PC-9 (cell line): Measurements from ENCODE around the gene ADIPOR1. TPM values are rescaled to one million over a fixed set of nuclear protein-coding genes. Genes with fewer than 3 reads are reported as not detected.
"Not testable (repeated sequence)": the region's sequence is repeated elsewhere in the genome, so short reads cannot be mapped to it uniquely, and the experiment has no call there.

Experiments
- BruUV-seq: library from RNA; stranded (reverse); fragments of 400-500 nt; replicated peaks from 2 replicates; lab custom pipeline; 2021; lab: Mats Ljungman, UMichigan
- CTCF ChIA-PET: fragments of 300-600 bp; sonication (Branson Sonifier 250); formaldehyde crosslinking; loops from one replicate; lab custom pipeline; 2022; ENCODE audit warnings: antibody characterized with exemption; lab: Charles Lee
- POLR2A ChIA-PET: fragments of 300-600 bp; sonication (Branson Sonifier 250); formaldehyde crosslinking; loops from one replicate; lab custom pipeline; 2022; ENCODE audit warnings: antibody characterized with exemption; ENCODE audit not compliant: unreplicated experiment; lab: Charles Lee
- DNase-seq, 2 experiments: peaks; one replicate each; pipeline versions ENCODE4 v3.0.0 to v3.0.0-alpha.2; 2015 to 2022; ENCODE audit warnings: mixed read lengths in 1 of 2
- H2AFZ ChIP-seq: fragments of 200-600 bp; sonication (generic); 2 replicates; pipeline ENCODE4 v1.8.1; 2017; ENCODE audit warnings: antibody characterized with exemption
- H3F3A ChIP-seq: fragments of 200-600 bp; sonication (generic); 2 replicates; pipeline ENCODE4 v1.8.1; 2017; ENCODE audit warnings: antibody characterized with exemption, mild to moderate bottlenecking, low read depth; ENCODE audit not compliant: insufficient read depth
- H3K27ac ChIP-seq: fragments of 200-600 bp; sonication (generic); 2 replicates; pipeline ENCODE4 v1.6.1; 2016; ENCODE audit warnings: mixed run types
- H3K27me3 ChIP-seq: fragments of 200-600 bp; sonication (generic); 2 replicates; pipeline ENCODE4 v1.6.1; 2016; ENCODE audit warnings: low read depth, mixed run types; ENCODE audit not compliant: insufficient read depth
- H3K36me3 ChIP-seq: fragments of 200-600 bp; sonication (generic); 2 replicates; pipeline ENCODE4 v1.6.1; 2016; ENCODE audit warnings: low read depth, mixed run types
- H3K4me1 ChIP-seq: fragments of 200-600 bp; sonication (generic); replicated peaks from 2 replicates; pipeline ENCODE4 v1.6.1; 2016; ENCODE audit warnings: mixed run types; ENCODE audit not compliant: insufficient read depth
- H3K4me2 ChIP-seq: fragments of 200-600 bp; sonication (generic); 2 replicates; pipeline ENCODE4 v1.6.1; 2017; ENCODE audit warnings: mixed run types
- H3K4me3 ChIP-seq: fragments of 200-600 bp; sonication (generic); 2 replicates; pipeline ENCODE4 v1.6.1; 2016; ENCODE audit warnings: mixed run types
- H3K79me2 ChIP-seq: fragments of 200-600 bp; sonication (generic); 2 replicates; pipeline ENCODE4 v1.6.1; 2017; ENCODE audit warnings: low read depth, mixed run types
- H3K9me2 ChIP-seq: fragments of 200-600 bp; sonication (generic); 2 replicates; pipeline ENCODE4 v1.8.1; 2017; ENCODE audit warnings: mild to moderate bottlenecking; ENCODE audit not compliant: insufficient read depth
- H3K9me3 ChIP-seq: fragments of 200-600 bp; sonication (generic); 2 replicates; pipeline ENCODE4 v1.8.1; 2016; ENCODE audit warnings: low read depth; ENCODE audit not compliant: insufficient read depth
- H4K20me1 ChIP-seq: fragments of 200-600 bp; sonication (generic); 2 replicates; pipeline ENCODE4 v1.8.1; 2017; ENCODE audit not compliant: insufficient read depth
- EZH2 ChIP-seq: fragments of 200-600 bp; sonication (generic); IDR thresholded peaks from 2 replicates; pipeline ENCODE4 v1.8.0; 2017; ENCODE audit warnings: antibody characterized with exemption, low read depth
- intact Hi-C: fragments of 100-400 bp; cut with micrococcal nuclease; formaldehyde crosslinking; loops from one replicate; pipeline ENCODE4 v1.10.0; 2022; ENCODE audit not compliant: unreplicated experiment
- total RNA-seq: library from RNA; stranded (reverse); gene quantifications from 2 replicates; pipeline ENCODE4 v1.2.3, GENCODE V29; 2021
- TF ChIP-seq, protein P1 (sequence below): fragments of 200-600 bp; sonication (generic); conservative IDR thresholded peaks from 2 replicates; pipeline ENCODE4 v1.6.1; 2017; ENCODE audit warnings: mixed run types, antibody characterized with exemption, mild to moderate bottlenecking, moderate library complexity

The ADIPOR1 gene
- total RNA-seq, 1 experiment from 2014 or later, result 102 TPM

DNA sequence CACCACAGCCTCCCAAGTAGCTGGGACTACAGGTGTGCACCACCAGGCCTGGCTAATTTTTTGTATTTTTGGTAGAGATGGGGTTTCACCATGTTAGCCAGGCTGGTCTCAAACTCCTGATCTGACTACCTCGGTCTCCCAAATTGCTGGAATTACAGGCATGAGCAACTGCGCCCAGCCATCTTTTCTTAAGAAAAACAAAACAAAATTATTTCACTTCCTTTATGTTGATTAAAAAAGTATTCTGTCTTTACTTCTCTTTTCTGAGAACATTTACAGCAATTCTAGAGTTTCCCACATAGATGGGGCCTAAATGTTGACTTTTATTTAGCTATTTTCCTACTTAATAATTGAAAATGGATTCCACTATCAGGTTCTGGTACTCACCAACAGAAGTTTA is 31.8 kb upstream of the ADIPOR1 start:
- Histone ChIP-seq H3K9me3 (no peaks in the 10 kb centered on the region), H3K27ac (no peak overlapping the region), H3F3A (no peaks in the 10 kb centered on the region), H3K27me3 (peaks cover 7% of the 10 kb centered on the region; the same call in 1 of the 2 replicates), H3K9me2 (no peaks in the 10 kb centered on the region), H4K20me1 (no peaks in the 10 kb centered on the region), H3K4me3 (no peak overlapping the region), H2AFZ (no peak overlapping the region), H3K4me1 (peaks cover 6% of the 10 kb centered on the region), H3K36me3 (no peaks in the 10 kb centered on the region), H3K79me2 (no peaks in the 10 kb centered on the region), H3K4me2 (no peak overlapping the region)
- DNase-seq, result no peak
- intact Hi-C loops, result loop anchor here (10.0 kb wide), 1 partner anchor 235 kb away; no protein-coding TSS in a partner anchor
- TF ChIP-seq, protein P1, sequence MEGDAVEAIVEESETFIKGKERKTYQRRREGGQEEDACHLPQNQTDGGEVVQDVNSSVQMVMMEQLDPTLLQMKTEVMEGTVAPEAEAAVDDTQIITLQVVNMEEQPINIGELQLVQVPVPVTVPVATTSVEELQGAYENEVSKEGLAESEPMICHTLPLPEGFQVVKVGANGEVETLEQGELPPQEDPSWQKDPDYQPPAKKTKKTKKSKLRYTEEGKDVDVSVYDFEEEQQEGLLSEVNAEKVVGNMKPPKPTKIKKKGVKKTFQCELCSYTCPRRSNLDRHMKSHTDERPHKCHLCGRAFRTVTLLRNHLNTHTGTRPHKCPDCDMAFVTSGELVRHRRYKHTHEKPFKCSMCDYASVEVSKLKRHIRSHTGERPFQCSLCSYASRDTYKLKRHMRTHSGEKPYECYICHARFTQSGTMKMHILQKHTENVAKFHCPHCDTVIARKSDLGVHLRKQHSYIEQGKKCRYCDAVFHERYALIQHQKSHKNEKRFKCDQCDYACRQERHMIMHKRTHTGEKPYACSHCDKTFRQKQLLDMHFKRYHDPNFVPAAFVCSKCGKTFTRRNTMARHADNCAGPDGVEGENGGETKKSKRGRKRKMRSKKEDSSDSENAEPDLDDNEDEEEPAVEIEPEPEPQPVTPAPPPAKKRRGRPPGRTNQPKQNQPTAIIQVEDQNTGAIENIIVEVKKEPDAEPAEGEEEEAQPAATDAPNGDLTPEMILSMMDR, result no peak
- no peak for TF ChIP-seq EZH2
- no TSS peak for BruUV-seq
- POLR2A ChIA-PET, result no interaction called here
- CTCF ChIA-PET, result interaction anchor here (0.6 kb wide), 1 partner anchor 37 kb away, joined by 4 read pairs; no protein-coding TSS in a partner anchor

DNA sequence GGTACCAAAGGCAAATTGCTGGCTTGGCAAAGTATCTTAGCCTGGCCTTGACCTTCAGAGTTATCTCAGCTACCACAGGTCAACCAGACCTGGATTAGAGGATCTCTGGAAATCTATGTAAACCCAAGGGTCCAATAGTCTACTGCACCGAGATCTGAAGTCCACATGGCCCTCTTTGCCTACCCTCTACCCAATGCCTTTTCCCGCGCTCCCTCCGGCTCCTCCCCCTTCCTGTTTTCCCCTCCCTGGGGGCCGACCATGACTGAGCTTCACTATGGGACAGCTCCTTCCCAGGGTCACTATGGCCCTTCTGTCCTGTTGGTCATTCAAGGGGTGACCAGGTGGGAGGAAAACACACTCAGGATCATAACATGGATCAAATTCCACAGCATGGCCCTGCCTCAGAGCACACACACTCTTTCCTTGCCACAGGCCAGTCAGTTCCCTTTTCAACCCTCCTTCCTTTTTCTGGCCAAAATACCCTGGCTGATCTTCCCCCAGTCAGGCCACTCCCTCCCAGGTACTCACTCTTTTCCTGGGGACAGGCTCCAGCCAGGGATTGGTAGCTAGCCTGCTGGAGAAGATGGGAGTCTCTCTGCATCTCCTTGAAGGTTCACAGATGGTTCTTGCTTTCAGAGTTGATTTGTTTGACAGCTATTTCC is 29.9 kb upstream of the ADIPOR1 start:
- no peaks in the 10 kb centered on the region for H3K9me2 ChIP-seq
- no peak for DNase-seq
- no peaks in the 10 kb centered on the region for H4K20me1 ChIP-seq
- no peak overlapping the region for H3K27ac ChIP-seq
- TF ChIP-seq, protein P1, result no peak
- no peak for TF ChIP-seq EZH2
- no peak overlapping the region for H3K4me3 ChIP-seq
- H3K4me2 ChIP-seq, result no peak overlapping the region
- H2AFZ ChIP-seq, result no peak overlapping the region
- peaks cover under 1% of the 10 kb centered on the region; the same call in 1 of the 2 replicates for H3F3A ChIP-seq
- POLR2A ChIA-PET, result no interaction called here
- no peaks in the 10 kb centered on the region for H3K9me3 ChIP-seq
- CTCF ChIA-PET, result no interaction called here
- peaks cover 3% of the 10 kb centered on the region; the same call in 1 of the 2 replicates for H3K4me1 ChIP-seq
- intact Hi-C loops, result no loop called here
- no peaks in the 10 kb centered on the region for H3K79me2 ChIP-seq
- no TSS peak for BruUV-seq
- no peaks in the 10 kb centered on the region for H3K36me3 ChIP-seq
- H3K27me3 ChIP-seq, result peaks cover 7% of the 10 kb centered on the region; the same call in 1 of the 2 replicates

DNA sequence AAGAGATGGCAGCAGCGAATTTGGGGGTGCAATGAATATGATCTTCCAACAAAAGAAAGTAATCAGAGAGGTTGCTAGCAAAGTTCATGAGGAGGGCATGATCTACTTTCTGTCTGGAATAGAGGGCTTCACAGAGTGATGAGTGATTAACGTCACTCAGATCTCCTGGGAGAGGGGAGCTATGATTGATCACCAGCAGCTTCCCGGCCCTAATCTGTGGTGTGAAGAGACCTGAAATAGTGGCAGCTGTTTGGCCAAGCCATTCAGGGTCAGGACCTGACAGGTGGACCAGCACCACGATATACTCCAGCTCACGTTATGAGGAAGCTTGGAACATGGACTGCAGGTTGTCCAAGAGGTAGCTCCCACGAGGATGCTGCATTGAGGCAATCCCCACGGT is 29.1 kb upstream of the ADIPOR1 start:
- intact Hi-C loops, result no loop called here
- ChIA-PET POLR2A (no interaction called here), CTCF (no interaction called here)
- H4K20me1 ChIP-seq, result no peaks in the 10 kb centered on the region
- H3K4me3 ChIP-seq, result no peak overlapping the region
- peaks cover 4% of the 10 kb centered on the region; the same call in 1 of the 2 replicates for H3F3A ChIP-seq
- no peak overlapping the region for H3K27ac ChIP-seq
- H3K79me2 ChIP-seq, result no peaks in the 10 kb centered on the region
- H3K27me3 ChIP-seq, result peaks cover 7% of the 10 kb centered on the region; the same call in 1 of the 2 replicates
- BruUV-seq, result no TSS peak
- TF ChIP-seq EZH2, result no peak
- TF ChIP-seq, protein P1, result no peak
- H3K4me1 ChIP-seq, result peaks cover 6% of the 10 kb centered on the region; the same call in 1 of the 2 replicates
- no peaks in the 10 kb centered on the region for H3K36me3 ChIP-seq
- no peak overlapping the region for H3K4me2 ChIP-seq
- no peak overlapping the region for H2AFZ ChIP-seq
- no peaks in the 10 kb centered on the region for H3K9me3 ChIP-seq
- DNase-seq, result no peak
- H3K9me2 ChIP-seq, result no peaks in the 10 kb centered on the region

DNA sequence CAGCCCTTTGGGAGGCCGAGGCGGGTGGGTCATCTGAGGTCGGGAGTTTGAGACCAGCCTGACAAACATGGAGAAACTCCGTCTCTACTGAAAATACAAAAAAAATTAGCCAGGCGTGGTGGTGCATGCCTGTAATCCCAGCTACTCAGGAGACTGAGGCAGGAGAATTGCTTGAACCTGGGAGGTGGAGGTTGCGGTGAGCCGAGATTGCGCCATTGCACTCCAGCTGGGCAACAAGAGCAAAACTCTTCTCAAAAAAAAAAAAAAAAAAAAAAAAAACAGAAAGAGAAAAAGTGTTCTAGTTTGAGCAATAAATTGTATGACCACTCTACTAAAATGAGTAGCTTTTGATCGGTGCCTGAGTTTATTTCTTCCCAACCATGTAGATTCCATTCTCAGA is 28.0 kb upstream of the ADIPOR1 start:
- H3F3A ChIP-seq, H3K9me3 ChIP-seq, intact Hi-C loops, H3K4me2 ChIP-seq, H3K4me1 ChIP-seq, H2AFZ ChIP-seq, H4K20me1 ChIP-seq, H3K9me2 ChIP-seq, BruUV-seq, POLR2A ChIA-PET, H3K36me3 ChIP-seq, H3K79me2 ChIP-seq, H3K27ac ChIP-seq, H3K27me3 ChIP-seq, H3K4me3 ChIP-seq, DNase-seq: not testable (repeated sequence)
- CTCF ChIA-PET, result interaction anchor here (0.6 kb wide), 1 partner anchor 18 kb away, joined by 9 read pairs; no protein-coding TSS in a partner anchor
